Measurements from ENCODE around the gene ZCCHC17. TPM values are rescaled to one million over a fixed set of nuclear protein-coding genes. Genes with fewer than 3 reads are reported as not detected.
A peak's percentile ranks its signal among the peaks of the same experiment; 100 is the strongest.
"Not testable (repeated sequence)": the region's sequence is repeated elsewhere in the genome, so short reads cannot be mapped to it uniquely, and the experiment has no call there.

Gene ZCCHC17
- total RNA-seq, 2 experiments from 2014 or later: 23.6 to 24.4 TPM

- peaks cover 19% of the 10 kb centered on the region for H3K4me1 Mint-ChIP-seq
- H3K4me3 Mint-ChIP-seq: no peak overlapping the region
- H3K9me3 Mint-ChIP-seq: no peaks in the 10 kb centered on the region
- ATAC-seq (ENCODE audit: low read depth) (no peak), DNase-seq (no peak)
- POLR2A ChIA-PET: interaction anchor here (0.6 kb wide), 1 partner anchor 119 kb away, joined by 5 read pairs; no protein-coding TSS in a partner anchor
- H3K27ac Mint-ChIP-seq: no peak overlapping the region
- H3K36me3 Mint-ChIP-seq: no peaks in the 10 kb centered on the region
- H3K27me3 Mint-ChIP-seq: peaks cover 8% of the 10 kb centered on the region
These were observed 80.6 kb downstream of the ZCCHC17 start for GRCh38 chr1:31377364-31377863.

- Mint-ChIP-seq H3K27me3 (peaks cover 6% of the 10 kb centered on the region), H3K4me1 (peaks cover 14% of the 10 kb centered on the region), H3K9me3 (no peaks in the 10 kb centered on the region), H3K4me3 (no peak overlapping the region), H3K36me3 (no peaks in the 10 kb centered on the region), H3K27ac (no peak overlapping the region)
- DNase-seq (no peak), ATAC-seq (ENCODE audit: low read depth) (no peak)
- POLR2A ChIA-PET: no interaction called here
These were observed 81.2 kb downstream of the ZCCHC17 start for GRCh38 chr1:31378001-31378400.

- no peaks in the 10 kb centered on the region for H3K9me3 Mint-ChIP-seq
- peaks cover 7% of the 10 kb centered on the region for H3K4me1 Mint-ChIP-seq
- DNase-seq (no peak), ATAC-seq (ENCODE audit: low read depth) (no peak)
- H3K27ac Mint-ChIP-seq: no peak overlapping the region
- no peak overlapping the region for H3K4me3 Mint-ChIP-seq
- POLR2A ChIA-PET: no interaction called here
- H3K36me3 Mint-ChIP-seq: no peaks in the 10 kb centered on the region
- peaks cover 8% of the 10 kb centered on the region for H3K27me3 Mint-ChIP-seq
These were observed 83.3 kb downstream of the ZCCHC17 start for GRCh38 chr1:31380181-31380580.

- peaks cover 1% of the 10 kb centered on the region for H3K4me1 Mint-ChIP-seq
- H3K4me3 Mint-ChIP-seq: no peak overlapping the region
- H3K9me3 Mint-ChIP-seq: no peaks in the 10 kb centered on the region
- POLR2A ChIA-PET: no interaction called here
- DNase-seq: no peak
- peaks cover 8% of the 10 kb centered on the region for H3K27me3 Mint-ChIP-seq
- H3K36me3 Mint-ChIP-seq: no peaks in the 10 kb centered on the region
- no peak overlapping the region for H3K27ac Mint-ChIP-seq
- no peak for ATAC-seq (ENCODE audit: low read depth)
These were observed 84.8 kb downstream of the ZCCHC17 start for GRCh38 chr1:31381394-31382294.

GRCh38 chr1:31382379-31382989 lies 85.7 kb downstream of the ZCCHC17 start:
- ATAC-seq (ENCODE audit: low read depth): no peak
- H3K36me3 Mint-ChIP-seq: no peaks in the 10 kb centered on the region

GRCh38 chr1:31383967-31384366 lies 87.1 kb downstream of the ZCCHC17 start:
- ATAC-seq (ENCODE audit: low read depth): no peak
- POLR2A ChIA-PET: no interaction called here
- H3K36me3 Mint-ChIP-seq: no peaks in the 10 kb centered on the region
- H3K9me3 Mint-ChIP-seq: no peaks in the 10 kb centered on the region
- no peak overlapping the region for H3K27ac Mint-ChIP-seq
- no peaks in the 10 kb centered on the region for H3K4me1 Mint-ChIP-seq
- no peak for DNase-seq
- no peak overlapping the region for H3K4me3 Mint-ChIP-seq
- peaks cover 8% of the 10 kb centered on the region for H3K27me3 Mint-ChIP-seq

More at GRCh38 chr1:31382379-31382989, 85.7 kb downstream of the ZCCHC17 start:
- H3K4me1 Mint-ChIP-seq: no peaks in the 10 kb centered on the region
- H3K27ac Mint-ChIP-seq: no peak overlapping the region
- H3K27me3 Mint-ChIP-seq: peaks cover 8% of the 10 kb centered on the region
- H3K9me3 Mint-ChIP-seq: no peaks in the 10 kb centered on the region
- no peak overlapping the region for H3K4me3 Mint-ChIP-seq
- DNase-seq: no peak
- POLR2A ChIA-PET: no interaction called here

- ATAC-seq (ENCODE audit: low read depth); POLR2A ChIA-PET; H3K9me3 Mint-ChIP-seq; H3K27me3 Mint-ChIP-seq; H3K4me3 Mint-ChIP-seq; DNase-seq; H3K36me3 Mint-ChIP-seq; H3K27ac Mint-ChIP-seq; H3K4me1 Mint-ChIP-seq: not testable (repeated sequence)
These were observed 89.9 kb downstream of the ZCCHC17 start for GRCh38 chr1:31386576-31387243.

- no peak for DNase-seq
- no peak overlapping the region for H3K27ac Mint-ChIP-seq
- H3K4me3 Mint-ChIP-seq: no peak overlapping the region
- peaks cover 4% of the 10 kb centered on the region for H3K27me3 Mint-ChIP-seq
- H3K9me3 Mint-ChIP-seq: no peaks in the 10 kb centered on the region
- POLR2A ChIA-PET: no interaction called here
- no peaks in the 10 kb centered on the region for H3K4me1 Mint-ChIP-seq
- H3K36me3 Mint-ChIP-seq: no peaks in the 10 kb centered on the region
- ATAC-seq (ENCODE audit: low read depth): no peak
These were observed 90.8 kb downstream of the ZCCHC17 start for GRCh38 chr1:31387612-31388011.

GRCh38 chr1:31389616-31390015 lies 92.8 kb downstream of the ZCCHC17 start:
- Mint-ChIP-seq H3K4me1 (peaks cover 4% of the 10 kb centered on the region), H3K36me3 (no peaks in the 10 kb centered on the region), H3K9me3 (no peaks in the 10 kb centered on the region), H3K27me3 (peaks cover 2% of the 10 kb centered on the region), H3K4me3 (no peak overlapping the region), H3K27ac (no peak overlapping the region)
- ATAC-seq (ENCODE audit: low read depth) (no peak), DNase-seq (no peak)
- POLR2A ChIA-PET: no interaction called here

GRCh38 chr1:31390071-31390470 lies 93.2 kb downstream of the ZCCHC17 start:
- Mint-ChIP-seq H3K4me3 (no peak overlapping the region), H3K4me1 (peaks cover 7% of the 10 kb centered on the region), H3K27me3 (peaks cover 2% of the 10 kb centered on the region), H3K9me3 (no peaks in the 10 kb centered on the region), H3K27ac (no peak overlapping the region), H3K36me3 (no peaks in the 10 kb centered on the region)
- no peak for DNase-seq
- POLR2A ChIA-PET: interaction anchor here (0.6 kb wide), 1 partner anchor 1853 kb away, joined by 3 read pairs; no protein-coding TSS in a partner anchor
- ATAC-seq (ENCODE audit: low read depth): no peak

- H3K4me3 Mint-ChIP-seq: no peak overlapping the region
- peaks cover 12% of the 10 kb centered on the region for H3K4me1 Mint-ChIP-seq
- POLR2A ChIA-PET: no interaction called here
- ATAC-seq (ENCODE audit: low read depth) (no peak), DNase-seq (no peak)
- no peaks in the 10 kb centered on the region for H3K27me3 Mint-ChIP-seq
- H3K9me3 Mint-ChIP-seq: no peaks in the 10 kb centered on the region
- no peaks in the 10 kb centered on the region for H3K36me3 Mint-ChIP-seq
- H3K27ac Mint-ChIP-seq: no peak overlapping the region
These were observed 96.6 kb downstream of the ZCCHC17 start for GRCh38 chr1:31393463-31393862.

- Mint-ChIP-seq H3K27me3 (no peaks in the 10 kb centered on the region), H3K4me3 (peak overlapping the region; percentile 82), H3K4me1 (peaks cover 12% of the 10 kb centered on the region), H3K9me3 (no peaks in the 10 kb centered on the region), H3K36me3 (no peaks in the 10 kb centered on the region), H3K27ac (peak overlapping the region; percentile 78)
- DNase-seq (peak; percentile 86), ATAC-seq (ENCODE audit: low read depth) (peak; percentile 93)
- POLR2A ChIA-PET: no interaction called here
These were observed 97.9 kb downstream of the ZCCHC17 start for GRCh38 chr1:31394584-31395193.

- Mint-ChIP-seq H3K27ac (no peak overlapping the region), H3K4me3 (no peak overlapping the region), H3K9me3 (no peaks in the 10 kb centered on the region), H3K36me3 (no peaks in the 10 kb centered on the region), H3K4me1 (peaks cover 16% of the 10 kb centered on the region), H3K27me3 (no peaks in the 10 kb centered on the region)
- POLR2A ChIA-PET: no interaction called here
- DNase-seq: no peak
- ATAC-seq (ENCODE audit: low read depth): no peak
These were observed 100.0 kb downstream of the ZCCHC17 start for GRCh38 chr1:31396633-31397351.

All from activated naive CD8-positive, alpha-beta T cell treated with anti-CD3 and anti-CD28 coated beads, Interleukin-2, amount 10 ng/mL, durations not matched to agents 7 days and 5 days (primary cell).